Ovary (tissue), 9 donors: Measurements from ENCODE around the gene CAPN1. TPM values are rescaled to one million over a fixed set of nuclear protein-coding genes. Genes with fewer than 3 reads are reported as not detected.
"Not testable (repeated sequence)": the region's sequence is repeated elsewhere in the genome, so short reads cannot be mapped to it uniquely, and the experiment has no call there.

Experiments
- DNase-seq, 5 donors: peaks; one replicate each; pipeline ENCODE4 v3.0.0-alpha.2; 2019 to 2020
- H3K27ac ChIP-seq, 2 donors: fragments of 200-600 bp; one replicate each; pipeline versions ENCODE4 v1.5.1 to v1.8.0; 2019 to 2022
- H3K27me3 ChIP-seq: fragments of 200-600 bp; one replicate; pipeline ENCODE4 v1.8.0; 2022
- H3K36me3 ChIP-seq: fragments of 200-600 bp; sonication (generic); one replicate; pipeline ENCODE4 v1.5.1; 2019
- H3K4me1 ChIP-seq: one replicate; pipeline ENCODE4 v1.8.1; 2013; ENCODE audit warnings: mild to moderate bottlenecking, moderate library complexity; ENCODE audit not compliant: insufficient read depth
- H3K4me3 ChIP-seq: fragments of 200-600 bp; sonication (generic); one replicate; pipeline ENCODE4 v1.5.1; 2017
- H3K9me3 ChIP-seq, 2 donors: fragments of 200-600 bp in 1 of 2; sonication (generic) in 1 of 2; one replicate each; pipeline versions ENCODE4 v1.5.1 to v1.8.1; 2013 to 2019; ENCODE audit warnings: mild to moderate bottlenecking in 1 of 2, moderate library complexity in 1 of 2
- CTCF ChIP-seq, 3 donors: fragments of 450-650 bp in 2 of 3; fragments of 200-600 bp in 1 of 3; IDR thresholded peaks; one replicate each; pipeline versions ENCODE4 v1.5.1 to v1.8.0; 2016 to 2022; ENCODE audit warnings: antibody characterized with exemption in 3 of 3, mild to moderate bottlenecking in 1 of 3
- EP300 ChIP-seq: sonication (generic); formaldehyde crosslinking; IDR thresholded peaks from one replicate; pipeline ENCODE4 v1.6.1; 2017; ENCODE audit warnings: antibody characterized with exemption
- POLR2A ChIP-seq: fragments of 450-650 bp; IDR thresholded peaks from one replicate; pipeline ENCODE4 v1.6.1; 2017; ENCODE audit warnings: antibody characterized with exemption, mild to moderate bottlenecking, moderate library complexity
- WGBS, 3 donors: extraction: QIAGEN DNeasy Blood & Tissue Kit in 1 of 3; methylation state at CpG; one replicate each; pipeline versions ENCODE4 v1.1.5 to v1.1.7; 2013 to 2017; 5-methylcytosine and 5-hydroxymethylcytosine counted together
- intact Hi-C, 4 donors: fragments of 100-400 bp; cut with DNase I; formaldehyde crosslinking; loops; one replicate each; pipeline versions ENCODE4 v1.11.0 to v1.15.1; 2022 to 2023
- polyA plus RNA-seq, 2 donors: library from polyadenylated mRNA; stranded (reverse); fragments of 200-250 nt in 1 of 2; fragments of 350-450 nt in 1 of 2; fragmentation: Illumina TruSeq in 1 of 2; extraction: RNeasy Lipid Tissue Mini Kit (QIAGEN cat#74804) in 1 of 2; gene quantifications; one replicate each; pipeline ENCODE4 v1.2.3, GENCODE V29; 2013 to 2014
- total RNA-seq, 7 donors: library from RNA; depleted of rRNA in 2 of 7; stranded (reverse); fragments of >200 nt in 2 of 7; fragmentation: NEBNext Ultra II Directional in 3 of 7; extraction: Animal tissue kit (Norgen Biotek cat#: 25700) in 3 of 7; gene quantifications; one replicate each; pipeline versions ENCODE4 v1.1.0 to v1.2.4, GENCODE V29; 2016 to 2023
- donor health status: DM: no; HTN: no; CAD: no; lungs with moderate emphysema.
- donor health status: DM: no; HTN: no; CAD: no.
- donor health status: Bipolar disorder and iron deficiency.
- donor health status: DM: yes; HTN: yes; CAD: no.
- donor health status: DM: no; HTN: no; CAD: no.
- donor health status: DM: yes; HTN: yes; CAD: no.

The CAPN1 gene
- total and polyA plus RNA-seq, 9 donors, result 20.0 to 178 (median 124) TPM

- 86 to 90% (median 89%) methylated on average over 3 of the region's 3 CpGs for WGBS, 3 donors
- Histone ChIP-seq H3K27me3 (no peaks in the 10 kb centered on the region), H3K27ac (no peak overlapping the region), H3K36me3 (no peaks in the 10 kb centered on the region), H3K4me3 (no peak overlapping the region), H3K4me1 (peaks cover 3% of the 10 kb centered on the region), H3K9me3 (no peaks in the 10 kb centered on the region)
- TF ChIP-seq EP300 (no peak), POLR2A (no peak), CTCF (IDR thresholded peaks at IDR 0.05) (no peak)
- intact Hi-C loops, result no loop called here
- no peak for DNase-seq
These were observed 14.8 kb upstream of the CAPN1 start for GRCh38 chr11:65166893-65167292.

GRCh38 chr11:65167656-65168055, 14.1 kb upstream of the CAPN1 start:
- Histone ChIP-seq H3K27me3 (no peaks in the 10 kb centered on the region), H3K4me1 (peaks cover 3% of the 10 kb centered on the region), H3K9me3 (no peaks in the 10 kb centered on the region), H3K36me3 (no peaks in the 10 kb centered on the region), H3K4me3 (no peak overlapping the region), H3K27ac (no peak overlapping the region)
- WGBS, 3 donors, result 86 to 93% (median 89%) methylated on average over 3 of the region's 3 CpGs
- DNase-seq, result peak in 1 of 5 donors; percentile 9
- TF ChIP-seq POLR2A, result no peak
- TF ChIP-seq CTCF (IDR thresholded peaks at IDR 0.05), result no peak
- no peak for TF ChIP-seq EP300
- intact Hi-C loops, result no loop called here

- Histone ChIP-seq H3K27ac (no peak overlapping the region), H3K27me3 (no peaks in the 10 kb centered on the region), H3K4me1 (peaks cover 3% of the 10 kb centered on the region), H3K4me3 (no peak overlapping the region), H3K9me3 (no peaks in the 10 kb centered on the region), H3K36me3 (no peaks in the 10 kb centered on the region)
- intact Hi-C loops, result no loop called here
- DNase-seq, result no peak
- WGBS, 3 donors, result 41 to 61% (median 48%) methylated on average over 11 of the region's 11 CpGs
- no peak for TF ChIP-seq POLR2A
These were observed 12.5 kb upstream of the CAPN1 start for GRCh38 chr11:65169164-65169641.

GRCh38 chr11:65170058-65170534, 11.6 kb upstream of the CAPN1 start, which contains the start of gene SPDYC:
TSS of gene SPDYC (plus strand) at chr11:65170233. CDS start at chr11:65171358, 1,125 bp downstream.
- peaks cover 3% of the 10 kb centered on the region for H3K4me1 ChIP-seq
- no peak within 1 kb of the TSS for H3K27ac ChIP-seq
- WGBS, 3 donors, result 92 to 93% (median 92%) methylated on average over 21 of the region's 21 CpGs
- no peaks in the 10 kb centered on the region for H3K36me3 ChIP-seq
- no peak within 1 kb of the TSS for H3K4me3 ChIP-seq
- no peaks in the 10 kb centered on the region for H3K9me3 ChIP-seq
- intact Hi-C loops, result no loop called here
- H3K27me3 ChIP-seq, result no peaks in the 10 kb centered on the region
- no peak for TF ChIP-seq CTCF (IDR thresholded peaks at IDR 0.05)
- TF ChIP-seq POLR2A, result no peak
- TF ChIP-seq EP300, result no peak
- no peak for DNase-seq

- intact Hi-C loops, result no loop called here
- Histone ChIP-seq H3K4me1 (no peaks in the 10 kb centered on the region), H3K36me3 (no peaks in the 10 kb centered on the region), H3K9me3 (no peaks in the 10 kb centered on the region), H3K27ac (no peak overlapping the region), H3K27me3 (no peaks in the 10 kb centered on the region), H3K4me3 (no peak overlapping the region)
- DNase-seq, result peak in 1 of 5 donors; percentile 10
- WGBS, 3 donors, result 78 to 81% (median 78%) methylated on average over 10 of the region's 10 CpGs
- no peak for TF ChIP-seq POLR2A
- TF ChIP-seq EP300, result no peak
- no peak for TF ChIP-seq CTCF (IDR thresholded peaks at IDR 0.05)
These were observed 9.1 kb upstream of the CAPN1 start for GRCh38 chr11:65172600-65172999.

- H3K27me3 ChIP-seq, H3K27ac ChIP-seq, H3K4me1 ChIP-seq, H3K4me3 ChIP-seq, H3K9me3 ChIP-seq, H3K36me3 ChIP-seq, DNase-seq, intact Hi-C loops: not testable (repeated sequence)
- WGBS, 3 donors, result 47 to 56% (median 53%) methylated on average over 2 of the region's 2 CpGs
These were observed 7.1 kb upstream of the CAPN1 start for GRCh38 chr11:65174571-65175010.
